Trophoblast cell (in vitro differentiated cells and primary cell): ENCODE data around the gene FCER1G.

Experiments
- DNase-seq, 2 donors: peaks; one replicate each; pipeline ENCODE4 v3.0.0-alpha.2; 2016
- H2AFZ ChIP-seq: 2 replicates; pipeline ENCODE4 v1.6.1; 2013; ENCODE audit warnings: low read length, moderate library complexity, mild to moderate bottlenecking; ENCODE audit not compliant: insufficient read depth, poor library complexity
- H2AK5ac ChIP-seq: 2 replicates; pipeline ENCODE4 v1.6.1; 2013; ENCODE audit warnings: mild to moderate bottlenecking, low read length
- H2BK120ac ChIP-seq: 2 replicates; pipeline ENCODE4 v1.6.1; 2013; ENCODE audit warnings: low read length, mild to moderate bottlenecking, moderate library complexity; ENCODE audit not compliant: insufficient read depth, poor library complexity
- H2BK12ac ChIP-seq: 2 replicates; pipeline ENCODE4 v1.6.1; 2013; ENCODE audit warnings: mild to moderate bottlenecking, low read length, moderate library complexity
- H2BK5ac ChIP-seq: 2 replicates; pipeline ENCODE4 v1.6.1; 2013; ENCODE audit warnings: low read length, low read depth, moderate library complexity, mild to moderate bottlenecking; ENCODE audit not compliant: poor library complexity
- H3K14ac ChIP-seq: 2 replicates; pipeline ENCODE4 v1.6.1; 2013; ENCODE audit warnings: mild to moderate bottlenecking, low read length
- H3K18ac ChIP-seq: 2 replicates; pipeline ENCODE4 v1.6.1; 2013; ENCODE audit warnings: mild to moderate bottlenecking, low read length
- H3K23ac ChIP-seq: 2 replicates; pipeline ENCODE4 v1.6.1; 2013; ENCODE audit warnings: low read length
- H3K27ac ChIP-seq: 2 replicates; pipeline ENCODE4 v1.5.1; 2013; ENCODE audit warnings: low read depth, mild to moderate bottlenecking, inconsistent platforms, low read length, moderate library complexity
- H3K27me3 ChIP-seq: 2 replicates; pipeline ENCODE4 v1.6.1; 2013; ENCODE audit warnings: inconsistent platforms, mild to moderate bottlenecking, low read length, moderate library complexity; ENCODE audit not compliant: insufficient read depth
- H3K36me3 ChIP-seq, 2 experiments: 1 replicate in 1 of 2; 2 replicates in 1 of 2; pipeline ENCODE4 v1.6.1; 2013; ENCODE audit warnings: low read length in 2 of 2, mild to moderate bottlenecking in 2 of 2, moderate library complexity in 1 of 2; ENCODE audit not compliant: insufficient read depth in 2 of 2, control insufficient read depth in 1 of 2
- H3K4ac ChIP-seq: 2 replicates; pipeline ENCODE4 v1.6.1; 2013; ENCODE audit warnings: low read depth, mild to moderate bottlenecking, low read length, moderate library complexity
- H3K4me1 ChIP-seq, 2 experiments: 1 replicate in 1 of 2; 2 replicates in 1 of 2; pipeline ENCODE4 v1.6.1; 2013; ENCODE audit warnings: low read length in 2 of 2, mild to moderate bottlenecking in 2 of 2, moderate library complexity in 1 of 2; ENCODE audit not compliant: insufficient read depth in 2 of 2, control insufficient read depth in 1 of 2
- H3K4me2 ChIP-seq: 2 replicates; pipeline ENCODE4 v1.6.1; 2013; ENCODE audit warnings: inconsistent platforms, mild to moderate bottlenecking, low read length, moderate library complexity
- H3K4me3 ChIP-seq: 2 replicates; pipeline ENCODE4 v1.5.1; 2013; ENCODE audit warnings: mild to moderate bottlenecking, low read depth, low read length, inconsistent platforms
- H3K79me1 ChIP-seq: one replicate; pipeline ENCODE4 v1.6.1; 2013; ENCODE audit warnings: low read length
- H3K79me2 ChIP-seq: 2 replicates; pipeline ENCODE4 v1.6.1; 2013; ENCODE audit warnings: low read length, mild to moderate bottlenecking; ENCODE audit not compliant: control insufficient read depth, insufficient read depth, poor library complexity
- H3K9ac ChIP-seq: 2 replicates; pipeline ENCODE4 v1.6.1; 2013; ENCODE audit warnings: mild to moderate bottlenecking, low read length
- H3K9me3 ChIP-seq: 2 replicates; pipeline ENCODE4 v1.6.1; 2013; ENCODE audit warnings: low read depth, mild to moderate bottlenecking, control low read depth, inconsistent platforms, low read length; ENCODE audit not compliant: insufficient read depth
- H4K12ac ChIP-seq: 2 replicates; pipeline ENCODE4 v1.6.1; 2013; ENCODE audit warnings: low read depth, mild to moderate bottlenecking, low read length, moderate library complexity
- H4K8ac ChIP-seq: 2 replicates; pipeline ENCODE4 v1.6.1; 2013; ENCODE audit warnings: low read depth, mild to moderate bottlenecking, low read length, moderate library complexity
- H4K91ac ChIP-seq: one replicate; pipeline ENCODE4 v1.6.1; 2013; ENCODE audit warnings: low read depth, mild to moderate bottlenecking, low read length, moderate library complexity
- WGBS: extraction: QIAGEN DNeasy Blood & Tissue Kit; methylation state at CpG from one replicate; pipeline ENCODE4 v1.1.7; 2013; ENCODE audit warnings: missing lambda C conversion rate; ENCODE audit not compliant: insufficient read length, insufficient coverage; ENCODE audit errors: extremely low coverage; 5-methylcytosine and 5-hydroxymethylcytosine counted together

FCER1G gene

GRCh38 chr1:161261261-161262235, 46.5 kb downstream of the FCER1G start:
- Histone ChIP-seq H3K79me1 (no peaks in the 10 kb centered on the region), H3K4me1 (peaks cover 5 to 10% of the 10 kb centered on the region in 2 experiments), H4K12ac (no peak overlapping the region), H3K18ac (no peak overlapping the region), H3K36me3 (no peaks in the 10 kb centered on the region), H3K79me2 (no peaks in the 10 kb centered on the region), H2BK120ac (no peak overlapping the region), H3K27me3 (peaks cover 15% of the 10 kb centered on the region), H2BK12ac (no peak overlapping the region), H3K9ac (no peak overlapping the region), H3K14ac (no peak overlapping the region), H3K27ac (no peak overlapping the region), H3K4me2 (no peak overlapping the region), H3K23ac (no peak overlapping the region), H2AK5ac (no peak overlapping the region), H3K4ac (no peak overlapping the region), H2BK5ac (no peak overlapping the region), H3K4me3 (no peak overlapping the region), H4K8ac (no peak overlapping the region), H2AFZ (no peak overlapping the region), H3K9me3 (peaks cover 3% of the 10 kb centered on the region), H4K91ac (no peak overlapping the region)
- WGBS: no CpG with 5 or more reads among the region's 12 CpGs
- no peak for DNase-seq

GRCh38 chr1:161265305-161265704, 50.2 kb downstream of the FCER1G start:
- Histone ChIP-seq H4K91ac (no peak overlapping the region), H3K4me2 (no peak overlapping the region), H2AK5ac (no peak overlapping the region), H3K27ac (no peak overlapping the region), H2AFZ (no peak overlapping the region), H2BK120ac (no peak overlapping the region), H3K23ac (no peak overlapping the region), H3K36me3 (no peaks in the 10 kb centered on the region), H3K79me1 (no peaks in the 10 kb centered on the region), H4K8ac (no peak overlapping the region), H3K18ac (no peak overlapping the region), H3K4ac (no peak overlapping the region), H3K4me3 (no peak overlapping the region), H2BK12ac (no peak overlapping the region), H3K14ac (no peak overlapping the region), H2BK5ac (no peak overlapping the region), H3K9me3 (peaks cover 1% of the 10 kb centered on the region), H3K9ac (no peak overlapping the region), H4K12ac (no peak overlapping the region), H3K27me3 (peaks cover 2% of the 10 kb centered on the region), H3K4me1 (no peaks in the 10 kb centered on the region), H3K79me2 (no peaks in the 10 kb centered on the region)
- peak in 1 of 2 donors; percentile 58 for DNase-seq
- WGBS: no CpG with 5 or more reads among the region's 5 CpGs

DNA sequence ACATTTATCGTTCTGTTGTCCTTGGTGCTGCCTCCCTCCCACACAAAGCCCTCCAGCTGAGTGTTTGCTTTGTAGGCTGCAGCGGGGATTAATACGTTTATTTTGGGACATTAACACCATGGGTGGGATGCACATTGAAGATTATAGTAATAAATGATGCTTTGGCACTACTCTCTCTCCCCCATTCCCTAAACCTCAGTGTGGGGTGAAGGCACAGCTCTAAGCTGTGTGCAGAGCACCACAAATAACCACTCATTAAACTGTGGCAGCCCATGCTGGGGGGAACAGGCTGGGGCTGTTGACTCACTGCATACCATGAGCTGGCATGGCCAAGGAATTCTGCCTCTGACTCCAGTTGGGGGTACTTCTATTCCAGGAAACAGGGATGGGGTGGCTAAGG, 51.1 kb downstream of the FCER1G start:
- Histone ChIP-seq H3K9ac (no peak overlapping the region), H3K4me3 (no peak overlapping the region), H3K9me3 (peaks cover under 1% of the 10 kb centered on the region), H4K8ac (no peak overlapping the region), H3K18ac (no peak overlapping the region), H4K91ac (no peak overlapping the region), H3K4me2 (no peak overlapping the region), H3K4me1 (no peaks in the 10 kb centered on the region), H2AFZ (no peak overlapping the region), H3K79me2 (no peaks in the 10 kb centered on the region), H3K79me1 (no peaks in the 10 kb centered on the region), H3K23ac (no peak overlapping the region), H2BK120ac (no peak overlapping the region), H3K27me3 (no peaks in the 10 kb centered on the region), H3K36me3 (no peaks in the 10 kb centered on the region), H3K27ac (no peak overlapping the region), H2BK5ac (no peak overlapping the region), H2BK12ac (no peak overlapping the region), H3K14ac (no peak overlapping the region), H2AK5ac (no peak overlapping the region), H3K4ac (no peak overlapping the region), H4K12ac (no peak overlapping the region)
- no peak for DNase-seq
- WGBS: no CpG with 5 or more reads among the region's 3 CpGs

DNA sequence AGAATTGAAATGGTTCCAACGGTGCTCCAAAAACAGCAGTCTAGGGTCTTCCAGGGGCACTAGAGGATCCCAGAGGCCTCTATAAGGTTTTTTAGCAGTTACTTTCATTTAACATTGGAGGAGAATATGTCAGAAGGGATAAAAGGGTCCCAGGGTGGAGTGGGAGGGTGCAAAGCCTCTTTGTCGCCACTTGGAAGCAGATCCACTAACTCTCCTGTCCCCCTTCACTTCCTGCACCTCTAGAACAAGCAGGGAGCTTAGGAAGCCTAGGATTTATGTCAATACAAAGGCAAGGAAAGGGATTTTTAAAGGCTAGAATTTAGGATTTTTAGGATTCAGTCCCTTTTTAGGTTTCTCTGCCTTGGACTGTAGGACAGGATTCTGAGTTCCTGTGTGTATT, 51.7 kb downstream of the FCER1G start:
- no peak for DNase-seq
- H2BK120ac ChIP-seq: no peak overlapping the region

More for the DNA sequence above, 51.7 kb downstream of the FCER1G start:
- H3K4me3 ChIP-seq: no peak overlapping the region
- H4K91ac ChIP-seq: no peak overlapping the region
- no peaks in the 10 kb centered on the region for H3K9me3 ChIP-seq
- no peak overlapping the region for H2BK12ac ChIP-seq
- no peak overlapping the region for H3K23ac ChIP-seq
- H3K18ac ChIP-seq: no peak overlapping the region
- H3K79me1 ChIP-seq: no peaks in the 10 kb centered on the region
- no peaks in the 10 kb centered on the region for H3K27me3 ChIP-seq
- H2BK5ac ChIP-seq: no peak overlapping the region
- no peak overlapping the region for H3K9ac ChIP-seq
- no peak overlapping the region for H2AK5ac ChIP-seq
- H3K4ac ChIP-seq: no peak overlapping the region
- H4K12ac ChIP-seq: no peak overlapping the region
- H3K4me1 ChIP-seq: no peaks in the 10 kb centered on the region
- no peak overlapping the region for H4K8ac ChIP-seq
- H3K14ac ChIP-seq: no peak overlapping the region
- no CpG with 5 or more reads among the region's 2 CpGs for WGBS
- no peaks in the 10 kb centered on the region for H3K36me3 ChIP-seq
- no peak overlapping the region for H3K4me2 ChIP-seq
- H3K27ac ChIP-seq: no peak overlapping the region
- H2AFZ ChIP-seq: no peak overlapping the region
- H3K79me2 ChIP-seq: no peaks in the 10 kb centered on the region
